ENCODE results near the gene SNRNP48. TPM values are rescaled to one million over a fixed set of nuclear protein-coding genes. Genes with fewer than 3 reads are reported as not detected.

The SNRNP48 gene
- total and polyA plus RNA-seq, 8 donors = 7.6 to 29.1 (median 26.8) TPM

- no peaks in the 10 kb centered on the region for H3K9me3 ChIP-seq
- intact Hi-C loops (cut with DNase I) = no loop called here
- no peak overlapping the region for H3K4me3 ChIP-seq
- H3K27me3 ChIP-seq = no peaks in the 10 kb centered on the region
- peaks cover 3 to 18% of the 10 kb centered on the region in 2 donors for H3K4me1 ChIP-seq
- no peaks in the 10 kb centered on the region for H3K36me3 ChIP-seq
- no peak for TF ChIP-seq CTCF (IDR thresholded peaks at IDR 0.05)
- DNase-seq (no peak), ATAC-seq (no peak)
- no peak overlapping the region for H3K27ac ChIP-seq
These were observed 31.8 kb downstream of the SNRNP48 start for GRCh38 chr6:7621761-7622160.

DNA sequence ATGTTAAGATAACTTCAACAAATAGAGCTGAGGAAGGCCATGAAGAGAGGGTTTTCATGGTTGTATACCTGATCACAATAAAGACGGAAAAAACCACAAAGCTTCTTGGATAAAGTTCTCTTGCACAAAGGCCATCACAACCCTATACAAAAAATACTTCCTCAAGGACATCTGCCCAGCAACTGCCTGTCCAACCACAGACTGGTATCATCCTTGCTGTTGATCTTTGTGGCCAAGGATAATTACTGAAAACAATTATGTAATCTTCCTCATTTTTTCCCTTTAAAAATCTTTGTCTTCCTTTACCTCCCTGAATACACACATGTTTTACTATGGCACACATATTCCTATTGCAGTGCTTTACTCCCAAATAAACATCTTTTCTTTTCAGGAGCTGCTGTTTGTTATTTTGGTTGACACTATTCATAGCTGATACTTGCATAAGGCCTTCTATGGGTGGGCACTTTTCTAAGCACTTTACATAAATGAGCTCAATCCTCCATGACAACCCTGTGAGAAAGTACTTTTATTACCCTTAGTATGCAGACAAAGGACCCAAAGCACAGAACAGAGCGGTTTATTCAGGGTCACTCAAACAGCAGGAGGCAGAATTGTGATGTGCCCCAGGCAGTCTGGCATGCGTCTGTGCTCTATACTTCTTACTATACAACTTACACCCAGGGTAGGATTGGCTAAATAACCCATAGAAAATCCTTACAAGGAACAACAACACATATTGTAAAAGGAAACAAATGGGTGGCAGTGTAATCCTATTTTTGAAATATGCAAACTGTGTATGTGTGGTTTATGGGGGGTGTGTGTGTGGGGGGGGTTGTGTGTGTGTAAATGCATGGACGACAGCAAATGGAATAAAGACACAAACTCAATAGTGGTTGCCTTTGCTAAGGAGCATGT lies 35.1 kb downstream of the SNRNP48 start:
- H3K4me1 ChIP-seq = no peaks in the 10 kb centered on the region
- no peaks in the 10 kb centered on the region for H3K27me3 ChIP-seq
- peak; percentile 25 for ATAC-seq
- intact Hi-C loops (cut with DNase I) = no loop called here
- H3K36me3 ChIP-seq = no peaks in the 10 kb centered on the region
- TF ChIP-seq CTCF (IDR thresholded peaks at IDR 0.05) = no peak
- H3K4me3 ChIP-seq = no peak overlapping the region
- no peak overlapping the region for H3K27ac ChIP-seq
- no peak for DNase-seq
- H3K9me3 ChIP-seq = no peaks in the 10 kb centered on the region

- no peaks in the 10 kb centered on the region for H3K27me3 ChIP-seq
- H3K4me1 ChIP-seq = no peaks in the 10 kb centered on the region
- intact Hi-C loops (cut with DNase I) = no loop called here
- H3K9me3 ChIP-seq = no peaks in the 10 kb centered on the region
- H3K4me3 ChIP-seq = no peak overlapping the region
- ATAC-seq (no peak), DNase-seq (no peak)
- TF ChIP-seq CTCF (IDR thresholded peaks at IDR 0.05) = no peak
- no peak overlapping the region for H3K27ac ChIP-seq
- H3K36me3 ChIP-seq = no peaks in the 10 kb centered on the region
These were observed 38.5 kb downstream of the SNRNP48 start for GRCh38 chr6:7628479-7628878.

- intact Hi-C loops (cut with DNase I) = no loop called here
- no peak for DNase-seq
- no peak overlapping the region for H3K27ac ChIP-seq
- H3K4me1 ChIP-seq = no peaks in the 10 kb centered on the region
- no peaks in the 10 kb centered on the region for H3K27me3 ChIP-seq
- no peak for TF ChIP-seq CTCF (IDR thresholded peaks at IDR 0.05)
- ATAC-seq = no peak
- no peaks in the 10 kb centered on the region for H3K36me3 ChIP-seq
- H3K9me3 ChIP-seq = no peaks in the 10 kb centered on the region
- H3K4me3 ChIP-seq = no peak overlapping the region
These were observed 38.9 kb downstream of the SNRNP48 start for GRCh38 chr6:7628909-7629308.

DNA sequence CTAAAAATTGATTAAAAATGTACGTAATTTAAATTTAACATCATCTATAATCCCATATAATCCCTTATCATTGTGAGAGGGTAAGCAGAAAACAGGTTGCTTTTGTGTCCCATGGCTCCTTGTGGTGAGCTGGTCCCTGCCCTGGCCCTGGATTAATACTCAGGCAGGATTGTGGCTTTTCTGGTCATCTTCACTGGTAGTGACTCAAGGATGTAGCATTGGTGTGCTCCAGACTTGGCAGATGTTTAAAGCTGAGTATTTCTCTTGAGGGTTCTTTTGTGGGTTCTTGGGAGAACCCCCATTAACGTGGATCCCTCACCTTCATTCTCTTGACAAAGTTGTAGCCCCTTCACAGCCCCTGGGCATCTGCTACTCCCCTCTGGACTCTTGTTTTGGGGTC lies 39.3 kb downstream of the SNRNP48 start:
- no peaks in the 10 kb centered on the region for H3K27me3 ChIP-seq
- H3K9me3 ChIP-seq = no peaks in the 10 kb centered on the region
- H3K4me1 ChIP-seq = no peaks in the 10 kb centered on the region
- no peak for TF ChIP-seq CTCF (IDR thresholded peaks at IDR 0.05)
- H3K27ac ChIP-seq = no peak overlapping the region
- DNase-seq (no peak), ATAC-seq (no peak)
- H3K36me3 ChIP-seq = no peaks in the 10 kb centered on the region
- no peak overlapping the region for H3K4me3 ChIP-seq
- intact Hi-C loops (cut with DNase I) = no loop called here

All from left lung (tissue), 10 donors.